HG03066 (cell line): ENCODE results near the gene KRTAP9-9.
"Not testable (repeated sequence)": the region's sequence is repeated elsewhere in the genome, so short reads cannot be mapped to it uniquely, and the experiment has no call there.

Experiments used
- ATAC-seq: cut with Tn5 transposase; IDR thresholded peaks from one replicate; pipeline ENCODE4 v1.9.1; 2021; ENCODE audit warnings: low read depth; ENCODE audit not compliant: unreplicated experiment

The KRTAP9-9 gene

GRCh38 chr17:41255381-41256290, at the start of gene KRTAP9-9:
KRTAP9-9 (plus strand) TSS chr17:41255384.
- not testable (repeated sequence) for ATAC-seq

DNA sequence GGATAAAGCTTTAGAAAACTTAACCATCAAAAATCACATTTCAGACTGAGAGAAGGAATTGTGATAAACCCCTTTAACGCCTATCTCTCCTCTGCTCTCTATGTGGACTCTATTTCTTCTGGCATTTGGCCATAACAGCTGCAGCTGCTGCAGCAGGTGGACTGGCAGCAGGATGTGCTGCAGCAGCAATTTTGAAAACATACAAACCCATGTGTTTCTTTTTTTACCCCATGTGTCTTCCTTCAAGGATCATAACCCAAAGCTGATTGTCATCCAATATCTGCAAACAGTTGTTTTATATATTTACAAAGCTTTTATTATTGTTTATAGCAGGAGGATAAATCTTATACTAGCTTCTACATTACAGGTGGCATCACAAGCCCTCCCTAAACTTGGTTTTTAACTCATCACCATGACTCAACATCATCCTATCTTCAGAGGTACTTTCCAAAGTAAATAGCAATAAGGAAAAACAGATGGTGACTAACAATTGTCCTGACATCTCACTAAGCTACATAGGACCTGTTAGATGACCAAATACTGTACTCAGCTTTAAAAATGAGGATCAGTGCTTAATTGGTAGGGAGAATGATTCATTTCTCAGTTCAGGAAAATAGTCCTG, 43.2 kb upstream of the KRTAP9-9 start:
- ATAC-seq, result no peak

- no peak for ATAC-seq
Observed at GRCh38 chr17:41212524-41213169, 42.5 kb upstream of the KRTAP9-9 start.

- no peak for ATAC-seq
Observed at GRCh38 chr17:41215681-41216080, 39.5 kb upstream of the KRTAP9-9 start.

DNA sequence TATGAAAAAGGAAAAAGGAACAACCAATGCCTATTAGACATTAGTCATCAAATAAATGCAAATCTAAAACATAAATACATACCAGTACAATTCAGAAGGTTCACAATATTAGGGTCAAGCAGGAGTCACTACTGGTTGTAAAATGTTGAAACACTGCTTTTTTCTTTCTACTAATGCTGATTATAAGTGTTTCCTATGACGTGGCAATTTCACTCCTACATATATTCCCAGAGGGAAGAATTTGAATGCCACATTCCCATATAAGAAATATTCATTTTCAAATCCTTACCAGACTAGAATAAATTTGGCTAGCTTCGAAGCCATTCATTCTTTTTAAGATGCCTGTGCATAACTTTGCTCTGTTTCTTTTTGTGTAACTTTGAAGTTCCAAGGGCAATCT, 31.4 kb upstream of the KRTAP9-9 start:
- ATAC-seq, result no peak

- no peak for ATAC-seq
Observed at GRCh38 chr17:41226051-41226450, 29.1 kb upstream of the KRTAP9-9 start.

- not testable (repeated sequence) for ATAC-seq
Observed at GRCh38 chr17:41226598-41227095, 28.5 kb upstream of the KRTAP9-9 start, which contains the start of gene KRTAP9-2. KRTAP9-2 (plus strand) TSS chr17:41226648; CDS start chr17:41226655, 7 bp downstream.

- ATAC-seq, result no peak
Observed at GRCh38 chr17:41230094-41230493, 25.1 kb upstream of the KRTAP9-9 start.

DNA sequence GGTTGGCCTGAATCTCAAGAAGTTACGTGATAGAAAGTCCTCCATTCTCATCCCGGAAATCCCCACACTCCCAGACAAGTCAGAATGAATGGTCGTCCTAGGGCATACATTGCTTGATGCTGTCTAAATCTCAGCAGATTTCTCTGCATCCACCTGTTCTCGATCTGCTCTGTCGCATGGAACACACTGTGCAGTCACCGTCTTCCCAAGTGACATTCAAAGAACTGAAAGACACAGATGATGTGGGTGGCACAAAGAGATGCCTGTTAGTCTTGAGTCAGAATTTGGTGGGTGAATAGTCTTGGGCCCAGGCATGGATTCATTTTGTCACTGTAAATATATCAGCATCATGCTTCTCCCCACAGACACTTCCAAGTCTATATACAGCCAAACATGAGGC, 23.5 kb upstream of the KRTAP9-9 start:
- no peak for ATAC-seq

- not testable (repeated sequence) for ATAC-seq
Observed at GRCh38 chr17:41232399-41233105, 22.6 kb upstream of the KRTAP9-9 start, which contains the start of gene KRTAP9-3. KRTAP9-3 (plus strand) TSS chr17:41232449; CDS start chr17:41232502, 53 bp downstream.

DNA sequence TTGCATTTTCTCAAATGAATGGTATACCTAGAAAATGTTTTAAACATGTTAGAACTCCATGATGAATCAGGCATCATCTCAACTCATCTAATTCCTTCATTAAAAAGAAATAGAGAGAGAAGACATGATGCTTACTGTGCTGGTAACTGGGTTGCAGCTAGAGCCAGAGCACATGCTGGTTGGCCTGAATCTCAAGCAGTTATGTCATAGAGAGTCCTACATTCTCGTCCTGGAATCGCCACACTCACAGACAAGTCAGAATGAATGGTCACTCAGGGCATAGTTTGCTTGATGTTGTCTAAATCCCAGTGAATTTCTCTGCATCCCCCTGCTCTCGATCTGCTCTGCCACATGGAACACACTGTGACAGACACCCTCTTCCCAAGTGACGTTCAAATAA, 18.1 kb upstream of the KRTAP9-9 start:
- not testable (repeated sequence) for ATAC-seq

DNA sequence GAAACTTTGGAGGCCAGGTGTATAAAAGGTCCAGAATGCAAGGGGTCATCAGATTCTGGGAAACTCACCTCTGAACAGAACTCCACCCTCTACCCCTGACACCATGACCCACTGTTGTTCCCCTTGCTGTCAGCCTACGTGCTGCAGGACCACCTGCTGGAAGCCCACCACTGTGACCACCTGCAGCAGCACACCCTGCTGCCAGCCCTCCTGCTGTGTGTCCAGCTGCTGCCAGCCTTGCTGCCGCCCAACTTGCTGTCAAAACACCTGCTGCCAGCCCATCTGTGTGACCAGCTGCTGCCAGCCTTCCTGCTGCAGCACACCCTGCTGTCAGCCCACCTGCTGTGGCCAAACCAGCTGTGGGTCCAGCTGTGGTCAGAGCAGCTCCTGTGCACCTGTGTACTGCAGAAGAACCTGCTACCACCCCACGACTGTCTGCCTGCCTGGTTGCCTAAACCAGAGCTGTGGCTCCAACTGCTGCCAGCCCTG, 17.2 kb upstream of the KRTAP9-9 start, which contains the start of gene KRTAP9-8:
Gene KRTAP9-8 (plus strand): TSS at position 51 of the 489 bp plus-strand sequence. CDS start 53 bp downstream, at position 104.
- not testable (repeated sequence) for ATAC-seq

GRCh38 chr17:41246995-41247787, 8.0 kb upstream of the KRTAP9-9 start:
- ATAC-seq, result not testable (repeated sequence)

GRCh38 chr17:41249637-41250240, 5.4 kb upstream of the KRTAP9-9 start, which contains the start of gene KRTAP9-4:
KRTAP9-4 (plus strand) TSS chr17:41249687; CDS start chr17:41249721, 34 bp downstream.
- not testable (repeated sequence) for ATAC-seq

DNA sequence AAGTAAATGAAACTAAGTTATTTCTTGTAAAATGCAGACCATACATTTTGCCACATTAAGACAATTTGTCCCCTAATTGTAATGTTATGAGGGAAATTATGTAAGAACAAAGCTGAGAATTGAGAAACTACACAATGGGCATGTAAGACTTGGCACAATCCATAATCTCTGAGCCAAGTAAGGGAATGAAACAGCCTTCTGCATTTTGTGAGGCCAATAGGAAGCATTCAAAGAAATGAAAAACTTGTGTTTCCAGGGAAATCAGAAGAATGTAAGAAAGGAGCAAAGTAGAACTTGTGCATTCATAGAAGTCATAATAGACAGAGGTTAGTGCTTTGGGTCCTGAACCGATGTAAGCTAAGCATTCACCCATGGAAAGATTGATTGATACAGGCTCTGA, 3.9 kb upstream of the KRTAP9-9 start:
- no peak for ATAC-seq

- ATAC-seq, result no peak
Observed at GRCh38 chr17:41254861-41255260, 323 bp upstream of the KRTAP9-9 start.

DNA sequence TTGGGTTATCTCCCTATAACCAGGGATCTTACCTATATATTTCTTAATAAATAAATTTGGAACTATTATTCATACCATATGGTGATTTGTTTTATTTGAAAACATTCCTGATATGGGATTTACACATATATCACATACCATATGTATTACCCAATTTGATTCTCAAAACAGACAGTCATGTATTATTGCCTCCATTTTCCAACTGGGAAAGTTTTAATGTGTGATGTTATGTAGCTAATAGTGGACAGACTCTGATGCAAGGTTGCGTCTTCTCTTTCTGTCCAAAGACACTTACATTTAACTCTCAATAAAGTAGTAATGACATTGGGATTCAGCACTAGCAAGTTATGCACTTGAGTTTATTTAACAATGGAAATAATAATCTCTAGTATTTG, 1.1 kb downstream of the KRTAP9-9 start:
- no peak for ATAC-seq

GRCh38 chr17:41258406-41258805, 3.2 kb downstream of the KRTAP9-9 start:
- ATAC-seq, result no peak

- ATAC-seq, result no peak
Observed at GRCh38 chr17:41263212-41263611, 8.0 kb downstream of the KRTAP9-9 start.
